Heart left ventricle (tissue), 16 donors: ENCODE results near the gene ATG2B. TPM values are rescaled to one million over a fixed set of nuclear protein-coding genes. Genes with fewer than 3 reads are reported as not detected.

Experiments used
- ATAC-seq, 4 donors: fragments of 200-7000 bp; cut with Tn5 transposase; one replicate each; pipeline ENCODE4 v1.9.1; 2020 to 2022; ENCODE audit warnings: moderate library complexity in 4 of 4, mild to moderate bottlenecking in 3 of 4, moderate number of reproducible peaks in 1 of 4
- DNase-seq, 5 donors: peaks; one replicate each; pipeline ENCODE4 v3.0.0-alpha.2; 2020
- H3K27ac ChIP-seq, 12 donors: fragments of 200-600 bp; sonication (generic) in 4 of 12; one replicate each; pipeline versions ENCODE4 v1.5.0 to v1.8.0; 2016 to 2022; ENCODE audit warnings: mild to moderate bottlenecking in 2 of 12
- H3K27me3 ChIP-seq, 9 donors: fragments of 200-600 bp; sonication (generic) in 2 of 9; one replicate each; pipeline versions ENCODE4 v1.5.1 to v1.8.0; 2016 to 2022; ENCODE audit warnings: mild to moderate bottlenecking in 3 of 9
- H3K36me3 ChIP-seq, 9 donors: fragments of 200-600 bp; sonication (generic) in 2 of 9; one replicate each; pipeline versions ENCODE4 v1.5.0 to v1.8.0; 2018 to 2022; ENCODE audit warnings: mild to moderate bottlenecking in 2 of 9
- H3K4me1 ChIP-seq, 12 donors: fragments of 200-600 bp; sonication (generic) in 4 of 12; one replicate each; pipeline versions ENCODE4 v1.5.0 to v1.8.0; 2016 to 2022; ENCODE audit warnings: mild to moderate bottlenecking in 3 of 12
- H3K4me3 ChIP-seq, 12 donors: fragments of 200-600 bp; sonication (generic) in 4 of 12; one replicate each; pipeline versions ENCODE4 v1.5.0 to v1.8.0; 2017 to 2022; ENCODE audit warnings: mild to moderate bottlenecking in 9 of 12, moderate library complexity in 4 of 12
- H3K9me3 ChIP-seq, 12 donors: fragments of 200-600 bp; sonication (generic) in 4 of 12; one replicate each; pipeline versions ENCODE4 v1.5.0 to v1.8.0; 2016 to 2022; ENCODE audit warnings: mild to moderate bottlenecking in 1 of 12
- CTCF ChIP-seq, 12 donors: fragments of 200-600 bp; sonication (generic) in 4 of 12; IDR thresholded peaks; one replicate each; pipeline versions ENCODE4 v1.5.0 to v1.8.0; 2018 to 2022; ENCODE audit warnings: antibody characterized with exemption in 12 of 12, mild to moderate bottlenecking in 5 of 12
- POLR2A ChIP-seq, 2 donors: fragments of 450-650 bp; IDR thresholded peaks; one replicate each; pipeline ENCODE4 v1.6.1; 2017; ENCODE audit warnings: antibody characterized with exemption in 2 of 2, mild to moderate bottlenecking in 2 of 2, moderate library complexity in 2 of 2
- WGBS, 4 donors: extraction: QIAGEN DNeasy Blood & Tissue Kit in 2 of 4; methylation state at CpG; one replicate each; pipeline versions ENCODE4 v1.1.5 to v1.1.7; 2013 to 2018; 5-methylcytosine and 5-hydroxymethylcytosine counted together
- intact Hi-C, 10 donors: fragments of 100-400 bp; cut with DNase I; formaldehyde crosslinking; loops; one replicate each; pipeline versions ENCODE4 v1.11.1 to v1.14.2; 2022
- polyA plus RNA-seq, 2 donors: library from polyadenylated mRNA; stranded (reverse); fragments of 200-250 nt; gene quantifications; one replicate each; pipeline ENCODE4 v1.2.3, GENCODE V29; 2013
- total RNA-seq, 9 donors: library from RNA; depleted of rRNA in 2 of 9; stranded (reverse); fragments of >200 nt in 2 of 9; fragmentation: NEBNext Ultra II Directional in 3 of 9; extraction: Animal tissue kit (Norgen Biotek cat#: 25700) in 3 of 9; gene quantifications; one replicate each; pipeline versions ENCODE4 v1.1.0 to v1.2.4, GENCODE V29; 2016 to 2023
- donor health status: ischemic (EF 13 %, LVEDD 7.1; RV severe dilation, severe dysfunction).
- donor health status: healthy with polysubstance abuse.
- donor health status: DM: no; HTN: yes; CAD: no.
- donor health status: DM: no; HTN: no; CAD: no.
- donor health status: ischemic (EF 25% LVEDD 6.9; RV normal size, moderate dysfunction).
- donor health status: ischemic (EF 25% LVEDD 5.7; RV mildly dilated, moderate dysfunction).
- donor health status: healthy.
- donor health status: DM: yes; HTN: yes; CAD: no.
- donor health status: ischemic (EF 35%, LVEDD 5.7; RV mildly dilated, moderate dysfunction).
- donor health status: nonischemic (EF 11% LVEDD 7.7; RV severe dilation, severe dysfunction).
- donor health status: DM: yes; HTN: yes; CAD: no.
- donor health status: PGD.
- donor health status: ischemic (EF 29% LVEDD 5.4; RV normal size, mild dysfunction).
- donor health status: nonischemic (EF 23%, LVEDD 6.1; RV moderate dilation, normal function).

Gene ATG2B
- total and polyA plus RNA-seq, 11 donors, result 2.7 to 19.5 (median 15.6) TPM

GRCh38 chr14:96272777-96273473 lies 90.2 kb downstream of the ATG2B start:
- no peaks in the 10 kb centered on the region for H3K36me3 ChIP-seq
- peaks cover 0 to 26% (median 5%) of the 10 kb centered on the region in 12 donors for H3K9me3 ChIP-seq
- ATAC-seq (no peak), DNase-seq (no peak)
- H3K27me3 ChIP-seq, result no peaks in the 10 kb centered on the region
- H3K4me1 ChIP-seq, result peaks cover 0 to 8% (median 0%) of the 10 kb centered on the region in 12 donors
- 26 to 48% (median 28%) methylated on average over 3 of the region's 3 CpGs for WGBS, 4 donors
- no peak overlapping the region for H3K4me3 ChIP-seq
- TF ChIP-seq POLR2A (IDR thresholded peaks at IDR 0.05), result no peak
- no peak for TF ChIP-seq CTCF (IDR thresholded peaks at IDR 0.05)
- intact Hi-C loops, result loop anchor here in 4 of 10 donors (5.0 to 10.0 kb wide), 3 partner anchors 276 to 708 kb away; no protein-coding TSS in a partner anchor
- H3K27ac ChIP-seq, result no peak overlapping the region

DNA sequence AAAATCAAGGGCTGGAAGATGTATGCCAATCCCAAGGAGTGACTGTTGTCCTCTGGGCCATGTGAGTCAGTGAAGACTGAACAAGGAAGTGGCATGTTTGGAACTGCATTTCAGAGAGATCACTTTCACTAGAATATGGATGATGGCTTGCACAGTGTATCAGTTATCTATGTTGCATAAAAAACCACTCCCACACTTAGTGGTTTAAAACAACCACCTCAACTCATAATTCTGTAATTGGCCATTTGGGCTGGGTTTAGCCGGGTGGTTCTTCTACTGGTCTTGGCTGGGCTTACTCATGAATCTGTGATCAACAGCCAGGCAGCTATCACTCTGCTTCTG lies 91.7 kb downstream of the ATG2B start:
- DNase-seq (no peak), ATAC-seq (no peak)
- WGBS, 4 donors, result 97 to 100% (median 99%) methylated on average over 1 of the region's 1 CpG
- Histone ChIP-seq H3K27ac (no peak overlapping the region), H3K36me3 (no peaks in the 10 kb centered on the region), H3K9me3 (peaks cover 0 to 20% (median 0%) of the 10 kb centered on the region in 12 donors), H3K27me3 (peaks cover 0 to 2% (median 0%) of the 10 kb centered on the region in 9 donors), H3K4me1 (peaks cover 0 to 8% (median 0%) of the 10 kb centered on the region in 12 donors), H3K4me3 (no peak overlapping the region)
- intact Hi-C loops, result loop anchor here in 4 of 10 donors (5.0 to 10.0 kb wide), 3 partner anchors 274 to 707 kb away; no protein-coding TSS in a partner anchor
- TF ChIP-seq CTCF (IDR thresholded peaks at IDR 0.05), result no peak
- TF ChIP-seq POLR2A (IDR thresholded peaks at IDR 0.05), result no peak

GRCh38 chr14:96270565-96271420 lies 92.3 kb downstream of the ATG2B start:
- Histone ChIP-seq H3K36me3 (no peaks in the 10 kb centered on the region), H3K4me3 (no peak overlapping the region), H3K27me3 (peaks cover 0 to 2% (median 0%) of the 10 kb centered on the region in 9 donors), H3K9me3 (peaks cover 0 to 20% (median 0%) of the 10 kb centered on the region in 12 donors), H3K27ac (no peak overlapping the region), H3K4me1 (peaks cover 0 to 6% (median 0%) of the 10 kb centered on the region in 12 donors)
- intact Hi-C loops, result loop anchor here in 4 of 10 donors (5.0 to 10.0 kb wide), 3 partner anchors 273 to 706 kb away; no protein-coding TSS in a partner anchor
- DNase-seq (no peak), ATAC-seq (no peak)
- TF ChIP-seq CTCF (IDR thresholded peaks at IDR 0.05) (no peak), POLR2A (IDR thresholded peaks at IDR 0.05) (no peak)
- whole genome bisulfite sequencing, 4 donors, result 75 to 79% (median 78%) methylated on average over 8 of the region's 8 CpGs

DNA sequence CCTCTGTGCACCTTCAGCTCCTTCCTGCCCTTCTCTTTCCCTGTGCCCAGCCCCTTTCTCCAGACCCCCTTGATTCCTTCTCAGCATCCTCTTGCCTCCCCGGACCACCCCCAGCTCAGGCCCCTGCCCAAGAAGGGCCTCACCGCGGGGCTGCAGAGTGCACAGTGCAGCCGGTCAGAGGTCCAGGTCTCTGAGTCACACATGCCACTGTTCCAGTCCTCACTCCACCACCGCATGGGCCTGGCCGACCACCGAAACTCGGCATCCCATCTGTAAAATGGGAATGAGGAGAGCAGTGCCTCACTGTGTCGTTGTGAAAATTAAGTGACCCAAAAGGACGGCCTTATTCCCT lies 93.8 kb downstream of the ATG2B start:
- H3K27me3 ChIP-seq, result peaks cover 0 to 2% (median 0%) of the 10 kb centered on the region in 9 donors
- H3K4me3 ChIP-seq, result no peak overlapping the region
- H3K9me3 ChIP-seq, result peaks cover 0 to 20% (median 0%) of the 10 kb centered on the region in 12 donors
- H3K4me1 ChIP-seq, result no peaks in the 10 kb centered on the region
- 87 to 95% (median 89%) methylated on average over 10 of the region's 10 CpGs for WGBS, 4 donors
- TF ChIP-seq CTCF (IDR thresholded peaks at IDR 0.05), result no peak
- TF ChIP-seq POLR2A (IDR thresholded peaks at IDR 0.05), result no peak
- intact Hi-C loops, result no loop called here
- DNase-seq, result no peak
- peak overlapping the region in 1 of 12 donors; percentile 50 for H3K27ac ChIP-seq
- ATAC-seq, result peak in 2 of 4 donors; percentile 27 to 38
- H3K36me3 ChIP-seq, result no peaks in the 10 kb centered on the region
